Measurements from ENCODE around the gene CSN2. TPM values are rescaled to one million over a fixed set of nuclear protein-coding genes. Genes with fewer than 3 reads are reported as not detected.

The CSN2 gene
- total and polyA plus RNA-seq, 9 of the 15 experiments (the other 6 are each of a cell fraction or from before 2014, with no cell fraction given), result not detected

GRCh38 chr4:69936566-69936965 lies 29.0 kb downstream of the CSN2 start:
- Histone ChIP-seq H3K27me3 (ENCODE audit: control insufficient read depth in 2 of 2, insufficient read depth in 2 of 2, low read length in 2 of 2) (no peaks in the 10 kb centered on the region), H3K9me1 (ENCODE audit: control insufficient read depth, insufficient read depth, low read length) (no peaks in the 10 kb centered on the region), H2AFZ (ENCODE audit: low read depth, low read length) (no peak overlapping the region), H3K27ac (ENCODE audit: extremely low read depth, low read depth, low read length) (no peak overlapping the region), H3K9ac (ENCODE audit: insufficient read depth in 1 of 2, low read depth in 2 of 2, low read length in 2 of 2) (no peak overlapping the region), H3K36me3 (ENCODE audit: control insufficient read depth, insufficient read depth, low read length) (no peaks in the 10 kb centered on the region), H3K79me2 (ENCODE audit: control insufficient read depth, insufficient read depth, low read length) (no peaks in the 10 kb centered on the region), H4K20me1 (replicated peaks; ENCODE audit: control insufficient read depth, insufficient read depth, low read length) (no peaks in the 10 kb centered on the region), H3K4me1 (replicated peaks in 1 of 2; ENCODE audit: control insufficient read depth in 2 of 2, insufficient read depth in 2 of 2, low read length in 2 of 2) (no peaks in the 10 kb centered on the region), H3K9me3 (replicated peaks; ENCODE audit: control insufficient read depth, insufficient read depth, low read depth, low read length) (no peaks in the 10 kb centered on the region), H3K4me3 (no peak overlapping the region), H3K4me2 (ENCODE audit: insufficient read depth, low read length) (no peak overlapping the region)
- ATAC-seq (no peak), DNase-seq (ENCODE audit: extremely low read depth in 1 of 4, low spot score in 3 of 4) (no peak), FAIRE-seq (no peak)
- POLR2A ChIA-PET, result no interaction called here
- intact Hi-C loops (cut with micrococcal nuclease) (no loop called here), in situ Hi-C loops (cut with MboI) (no loop called here)
- TF ChIP-seq EWSR1 (IDR thresholded peaks at IDR 0.05; ENCODE audit: borderline replicate concordance, low read depth, partially characterized antibody) (no peak), RFX7 (CRISPR knock-in tag; IDR thresholded peaks at IDR 0.05) (no peak), CC2D1A (IDR thresholded peaks at IDR 0.05) (no peak), BDP1 (IDR thresholded peaks at IDR 0.05; ENCODE audit: insufficient read depth, insufficient read length) (no peak), NFRKB (IDR thresholded peaks at IDR 0.05; ENCODE audit: low read depth) (no peak), SOX6 (IDR thresholded peaks at IDR 0.05) (no peak), HNRNPH1 (optimal IDR thresholded peaks at IDR 0.05; ENCODE audit: low read depth, low read length) (no peak)
- CTCF ChIA-PET (ENCODE audit: low intra/inter-chr PET ratio), result no interaction called here
- BruUV-seq (replicated peaks), result no TSS peak

DNA sequence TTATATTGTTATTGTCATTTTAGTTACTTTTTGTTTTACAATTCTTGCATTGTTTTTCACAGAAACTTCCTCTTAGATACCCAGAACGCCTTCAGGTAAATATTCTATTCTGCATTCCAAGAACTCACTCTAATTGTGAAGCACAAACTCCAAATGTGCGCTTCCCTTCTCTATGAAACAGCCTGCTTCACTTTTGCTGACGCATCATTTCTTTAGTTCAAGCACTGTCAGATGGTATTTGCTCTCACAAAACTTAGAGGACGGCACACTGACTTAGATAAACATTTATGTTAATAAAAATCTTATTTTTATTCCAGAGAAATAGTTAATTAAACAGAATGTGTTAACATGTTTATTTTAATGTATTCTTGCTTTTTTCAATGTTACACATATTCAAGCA lies 31.4 kb downstream of the CSN2 start:
- FAIRE-seq (no peak), DNase-seq (ENCODE audit: extremely low read depth in 1 of 4, low spot score in 3 of 4) (no peak), ATAC-seq (no peak)
- no peak for TF ChIP-seq SRSF3 (IDR thresholded peaks at IDR 0.05; ENCODE audit: insufficient read depth, low read length)
- TF ChIP-seq, protein P1, sequence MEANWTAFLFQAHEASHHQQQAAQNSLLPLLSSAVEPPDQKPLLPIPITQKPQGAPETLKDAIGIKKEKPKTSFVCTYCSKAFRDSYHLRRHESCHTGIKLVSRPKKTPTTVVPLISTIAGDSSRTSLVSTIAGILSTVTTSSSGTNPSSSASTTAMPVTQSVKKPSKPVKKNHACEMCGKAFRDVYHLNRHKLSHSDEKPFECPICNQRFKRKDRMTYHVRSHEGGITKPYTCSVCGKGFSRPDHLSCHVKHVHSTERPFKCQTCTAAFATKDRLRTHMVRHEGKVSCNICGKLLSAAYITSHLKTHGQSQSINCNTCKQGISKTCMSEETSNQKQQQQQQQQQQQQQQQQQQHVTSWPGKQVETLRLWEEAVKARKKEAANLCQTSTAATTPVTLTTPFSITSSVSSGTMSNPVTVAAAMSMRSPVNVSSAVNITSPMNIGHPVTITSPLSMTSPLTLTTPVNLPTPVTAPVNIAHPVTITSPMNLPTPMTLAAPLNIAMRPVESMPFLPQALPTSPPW (CRISPR knock-in tag; IDR thresholded peaks at IDR 0.05), result no peak
- TF ChIP-seq TFE3 (CRISPR knock-in tag; IDR thresholded peaks at IDR 0.05), result no peak
- TF ChIP-seq MAFF (IDR thresholded peaks at IDR 0.05; ENCODE audit: low read length), result peak; percentile 89
- no peak for TF ChIP-seq ZNF124 (CRISPR knock-in tag; IDR thresholded peaks at IDR 0.05)
- no peak for TF ChIP-seq RCOR1 (IDR thresholded peaks at IDR 0.05; ENCODE audit: borderline replicate concordance in 1 of 2, low read depth in 2 of 2, low read length in 2 of 2)
- peak; percentile 93 for TF ChIP-seq MAFK (IDR thresholded peaks at IDR 0.05; ENCODE audit: low read length)
- peak; percentile 70 for TF ChIP-seq ZNF316 (IDR thresholded peaks at IDR 0.05)
- TF ChIP-seq C11orf30 (IDR thresholded peaks at IDR 0.05; ENCODE audit: low read depth), result peak; percentile 61
- no peak for TF ChIP-seq CEBPB (tag; IDR thresholded peaks at IDR 0.05)
- TF ChIP-seq MAFG (tag; conservative IDR thresholded peaks at IDR 0.05), result peak; percentile 75
- Histone ChIP-seq H3K79me2 (ENCODE audit: control insufficient read depth, insufficient read depth, low read length) (no peaks in the 10 kb centered on the region), H3K9me1 (ENCODE audit: control insufficient read depth, insufficient read depth, low read length) (no peaks in the 10 kb centered on the region), H2AFZ (ENCODE audit: low read depth, low read length) (no peak overlapping the region), H4K20me1 (replicated peaks; ENCODE audit: control insufficient read depth, insufficient read depth, low read length) (no peaks in the 10 kb centered on the region), H3K4me2 (ENCODE audit: insufficient read depth, low read length) (no peak overlapping the region), H3K36me3 (ENCODE audit: control insufficient read depth, insufficient read depth, low read length) (no peaks in the 10 kb centered on the region), H3K9ac (ENCODE audit: insufficient read depth in 1 of 2, low read depth in 2 of 2, low read length in 2 of 2) (no peak overlapping the region), H3K4me1 (replicated peaks in 1 of 2; ENCODE audit: control insufficient read depth in 2 of 2, insufficient read depth in 2 of 2, low read length in 2 of 2) (no peaks in the 10 kb centered on the region), H3K27me3 (ENCODE audit: control insufficient read depth in 2 of 2, insufficient read depth in 2 of 2, low read length in 2 of 2) (no peaks in the 10 kb centered on the region), H3K27ac (ENCODE audit: extremely low read depth, low read depth, low read length) (no peak overlapping the region), H3K4me3 (no peak overlapping the region), H3K9me3 (replicated peaks; ENCODE audit: control insufficient read depth, insufficient read depth, low read depth, low read length) (no peaks in the 10 kb centered on the region)
- ChIA-PET CTCF (ENCODE audit: low intra/inter-chr PET ratio) (no interaction called here), POLR2A (no interaction called here)
- BruUV-seq (replicated peaks), result no TSS peak
- in situ Hi-C loops (cut with MboI) (no loop called here), intact Hi-C loops (cut with micrococcal nuclease) (no loop called here)
- 0% methylated on average over 4 of the region's 4 CpGs for whole genome bisulfite sequencing (ENCODE audit: insufficient coverage, low coverage, missing lambda C conversion rate)
